Measurements from ENCODE around the gene CD8B. TPM values are rescaled to one million over a fixed set of nuclear protein-coding genes. Genes with fewer than 3 reads are reported as not detected.
A peak's percentile ranks its signal among the peaks of the same experiment; 100 is the strongest.
"Not testable (repeated sequence)": the region's sequence is repeated elsewhere in the genome, so short reads cannot be mapped to it uniquely, and the experiment has no call there.

Gene CD8B
- total and polyA plus RNA-seq, 2 of the 13 experiments (the other 11 are each of a cell fraction or from before 2014, with no cell fraction given): 0.04 TPM; not detected in 1

DNA sequence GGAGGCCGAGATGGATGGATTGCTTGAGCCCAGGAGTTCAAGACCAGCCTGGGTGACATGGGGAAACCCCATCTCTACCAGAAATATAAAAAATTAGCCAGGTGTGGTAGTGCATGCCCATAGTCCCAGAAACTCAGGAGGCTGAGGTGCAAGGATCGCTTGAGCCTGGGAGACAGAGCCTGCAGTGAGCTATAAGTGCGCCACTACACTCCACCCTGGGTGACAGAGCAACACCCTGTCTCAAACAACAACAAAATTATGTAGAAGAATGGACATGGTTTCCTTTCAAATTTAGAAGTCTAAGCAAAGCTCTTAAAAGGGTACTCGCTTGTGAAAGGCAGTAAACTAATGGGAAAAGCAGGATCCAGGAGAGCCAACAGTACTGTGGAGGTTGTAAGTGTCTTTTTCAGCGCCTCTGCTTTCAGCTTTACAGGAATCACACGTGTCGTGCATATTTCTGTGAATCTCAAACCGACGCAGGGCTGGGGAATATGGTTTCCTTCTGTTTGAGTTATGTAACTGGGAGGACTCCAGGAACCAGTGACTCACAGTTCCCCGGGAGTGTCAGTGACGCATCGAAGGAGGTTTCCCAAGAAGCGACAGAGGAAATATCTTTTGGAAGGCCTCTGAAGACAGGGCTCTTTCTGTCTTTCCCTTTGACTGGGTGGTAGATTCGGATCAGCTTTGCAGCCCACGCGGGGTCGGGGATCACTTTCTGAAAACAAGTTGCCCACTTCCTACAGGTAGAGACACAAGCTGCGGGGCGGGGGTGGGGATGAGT lies 24.6 kb downstream of the CD8B start:
- in situ Hi-C loops (cut with HindIII; ENCODE audit: extremely low pct_ligation_motif_present, low pct_unique_long_range_greater_than_20kb); DNase-seq (ENCODE audit: low spot score); FAIRE-seq; ATAC-seq; H2AFZ ChIP-seq (ENCODE audit: low read length); H4K20me1 ChIP-seq (ENCODE audit: insufficient read depth, low read length); BruUV-seq (replicated peaks); H3K27ac ChIP-seq (ENCODE audit: extremely low read length, insufficient read depth, low read length); CTCF ChIA-PET (ENCODE audit: low intra/inter-chr PET ratio, low total read pairs); H3K79me2 ChIP-seq (ENCODE audit: insufficient read depth, low read length); POLR2A ChIA-PET; H3K4me2 ChIP-seq (ENCODE audit: low read depth, low read length); intact Hi-C loops (cut with micrococcal nuclease; ENCODE audit: unreplicated experiment); H3K9ac ChIP-seq (ENCODE audit: insufficient read depth, low read depth, low read length); H3K4me3 ChIP-seq (replicated peaks in 1 of 3; ENCODE audit: insufficient read depth in 1 of 3, low read depth in 2 of 3, low read length in 3 of 3); H3K9me3 ChIP-seq (ENCODE audit: low read length); H3K27me3 ChIP-seq (ENCODE audit: control insufficient read depth in 1 of 2, insufficient read depth in 2 of 2, low read length in 2 of 2); H3K36me3 ChIP-seq (replicated peaks in 1 of 2; ENCODE audit: control insufficient read depth in 1 of 2, insufficient read depth in 2 of 2, low read length in 2 of 2): not testable (repeated sequence)
- peak; percentile 84 for TF ChIP-seq FOSL2 (CRISPR knock-in tag; IDR thresholded peaks at IDR 0.05)
- TF ChIP-seq, protein P1, sequence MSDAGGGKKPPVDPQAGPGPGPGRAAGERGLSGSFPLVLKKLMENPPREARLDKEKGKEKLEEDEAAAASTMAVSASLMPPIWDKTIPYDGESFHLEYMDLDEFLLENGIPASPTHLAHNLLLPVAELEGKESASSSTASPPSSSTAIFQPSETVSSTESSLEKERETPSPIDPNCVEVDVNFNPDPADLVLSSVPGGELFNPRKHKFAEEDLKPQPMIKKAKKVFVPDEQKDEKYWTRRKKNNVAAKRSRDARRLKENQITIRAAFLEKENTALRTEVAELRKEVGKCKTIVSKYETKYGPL (CRISPR knock-in tag; IDR thresholded peaks at IDR 0.05): peak; percentile 26; the same call in 1 of the 2 replicates
- TF ChIP-seq ZNF263 (CRISPR knock-in tag; IDR thresholded peaks at IDR 0.05): peak; percentile 51; the same call in 1 of the 2 replicates
- TF ChIP-seq BCL6 (CRISPR knock-in tag; IDR thresholded peaks at IDR 0.05): 0 out of 2 replicates have a peak, but pooled peaks have one; percentile 12
- 0 out of 2 replicates have a peak, but pooled peaks cover 15% of the 10 kb centered on the region for H3K4me1 ChIP-seq (ENCODE audit: insufficient read depth, low read length)
- WGBS (ENCODE audit: low lambda C conversion rate): 38% methylated on average over 18 of the region's 19 CpGs

GRCh38 chr2:86835548-86835889 lies 26.2 kb downstream of the CD8B start:
- H3K9me3 ChIP-seq (ENCODE audit: low read length); DNase-seq (ENCODE audit: low spot score); H3K27me3 ChIP-seq (ENCODE audit: control insufficient read depth in 1 of 2, insufficient read depth in 2 of 2, low read length in 2 of 2); H3K9ac ChIP-seq (ENCODE audit: insufficient read depth, low read depth, low read length); POLR2A ChIA-PET; ATAC-seq; H3K4me3 ChIP-seq (replicated peaks in 1 of 3; ENCODE audit: insufficient read depth in 1 of 3, low read depth in 2 of 3, low read length in 3 of 3); H2AFZ ChIP-seq (ENCODE audit: low read length); FAIRE-seq; H3K79me2 ChIP-seq (ENCODE audit: insufficient read depth, low read length); in situ Hi-C loops (cut with HindIII; ENCODE audit: extremely low pct_ligation_motif_present, low pct_unique_long_range_greater_than_20kb); intact Hi-C loops (cut with micrococcal nuclease; ENCODE audit: unreplicated experiment); H4K20me1 ChIP-seq (ENCODE audit: insufficient read depth, low read length); BruUV-seq (replicated peaks); CTCF ChIA-PET (ENCODE audit: low intra/inter-chr PET ratio, low total read pairs); H3K36me3 ChIP-seq (replicated peaks in 1 of 2; ENCODE audit: control insufficient read depth in 1 of 2, insufficient read depth in 2 of 2, low read length in 2 of 2); H3K4me2 ChIP-seq (ENCODE audit: low read depth, low read length); H3K27ac ChIP-seq (ENCODE audit: extremely low read length, insufficient read depth, low read length): not testable (repeated sequence)
- WGBS (ENCODE audit: low lambda C conversion rate): 40% methylated on average over 4 of the region's 4 CpGs
- 0 out of 2 replicates have a peak, but pooled peaks cover 14% of the 10 kb centered on the region for H3K4me1 ChIP-seq (ENCODE audit: insufficient read depth, low read length)
